ENCODE measurements around the gene NINL. TPM values are rescaled to one million over a fixed set of nuclear protein-coding genes. Genes with fewer than 3 reads are reported as not detected.

The NINL gene
- total RNA-seq, 1 experiment from 2014 or later = 13.6 TPM

DNA sequence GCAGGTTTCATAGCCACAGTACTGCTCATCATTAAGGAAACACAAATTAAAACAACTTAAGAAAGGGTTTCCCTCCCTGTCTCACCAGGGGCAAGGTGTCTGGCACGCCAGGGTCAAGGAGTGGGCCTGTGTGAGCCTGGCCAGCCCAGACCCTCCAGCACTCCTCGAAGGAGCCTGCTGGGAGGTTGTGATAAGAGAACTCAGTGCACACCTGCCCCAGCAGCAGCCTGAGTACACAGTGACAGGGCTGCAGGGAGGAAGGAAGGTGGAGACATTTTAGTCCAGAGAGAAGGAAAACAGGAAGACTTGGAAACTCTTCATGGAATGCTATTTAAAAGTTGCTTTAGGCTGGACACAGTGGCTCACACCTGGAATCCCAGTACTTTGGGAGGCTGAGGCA, 14.1 kb downstream of the NINL start:
- CTCF ChIA-PET = no interaction called here

DNA sequence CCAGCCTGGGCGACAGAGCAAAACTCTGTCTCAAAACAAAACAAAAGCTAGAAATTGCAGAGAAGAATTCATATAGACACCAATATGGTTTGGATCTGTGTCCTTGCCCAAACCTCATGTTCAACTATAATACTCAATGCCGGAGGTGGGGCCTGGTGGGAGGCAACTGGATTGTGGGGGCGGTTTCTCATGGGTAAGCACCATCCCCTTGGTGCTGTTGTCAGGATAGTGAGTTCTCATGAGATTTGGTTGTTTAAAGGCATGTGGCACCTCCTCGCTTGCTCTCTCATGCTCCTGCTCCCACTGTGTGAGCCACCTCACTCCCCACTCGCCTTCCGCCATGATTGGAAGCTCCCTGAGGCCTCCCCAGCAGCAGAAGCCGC, 15.2 kb downstream of the NINL start:
- Histone ChIP-seq H3K4me1 (peaks cover 9% of the 10 kb centered on the region; the same call in 1 of the 2 replicates), H3K9me3 (no peaks in the 10 kb centered on the region), H3K27me3 (replicated peaks; ENCODE audit: control insufficient read depth, insufficient read depth, low read length) (no peaks in the 10 kb centered on the region), H3K4me3 (ENCODE audit: low read depth, low read length) (no peak overlapping the region), H3K36me3 (ENCODE audit: control insufficient read depth, insufficient read depth, low read length) (no peaks in the 10 kb centered on the region; the same call in 1 of the 2 replicates)
- TF ChIP-seq, protein P1, sequence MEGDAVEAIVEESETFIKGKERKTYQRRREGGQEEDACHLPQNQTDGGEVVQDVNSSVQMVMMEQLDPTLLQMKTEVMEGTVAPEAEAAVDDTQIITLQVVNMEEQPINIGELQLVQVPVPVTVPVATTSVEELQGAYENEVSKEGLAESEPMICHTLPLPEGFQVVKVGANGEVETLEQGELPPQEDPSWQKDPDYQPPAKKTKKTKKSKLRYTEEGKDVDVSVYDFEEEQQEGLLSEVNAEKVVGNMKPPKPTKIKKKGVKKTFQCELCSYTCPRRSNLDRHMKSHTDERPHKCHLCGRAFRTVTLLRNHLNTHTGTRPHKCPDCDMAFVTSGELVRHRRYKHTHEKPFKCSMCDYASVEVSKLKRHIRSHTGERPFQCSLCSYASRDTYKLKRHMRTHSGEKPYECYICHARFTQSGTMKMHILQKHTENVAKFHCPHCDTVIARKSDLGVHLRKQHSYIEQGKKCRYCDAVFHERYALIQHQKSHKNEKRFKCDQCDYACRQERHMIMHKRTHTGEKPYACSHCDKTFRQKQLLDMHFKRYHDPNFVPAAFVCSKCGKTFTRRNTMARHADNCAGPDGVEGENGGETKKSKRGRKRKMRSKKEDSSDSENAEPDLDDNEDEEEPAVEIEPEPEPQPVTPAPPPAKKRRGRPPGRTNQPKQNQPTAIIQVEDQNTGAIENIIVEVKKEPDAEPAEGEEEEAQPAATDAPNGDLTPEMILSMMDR (IDR thresholded peaks at IDR 0.05; ENCODE audit: insufficient read depth in 1 of 2, low read depth in 1 of 2, low read length in 1 of 2, severe bottlenecking in 1 of 2, unreplicated experiment in 1 of 2) = no peak
- H3K4me1 Mint-ChIP-seq (ENCODE audit: low read depth, unreplicated experiment) = peaks cover 7% of the 10 kb centered on the region
- no peak for DNase-seq
- H3K27ac Mint-ChIP-seq (ENCODE audit: unreplicated experiment) = peak overlapping the region; percentile 42
- BruUV-seq (replicated peaks) = no TSS peak
- H3K36me3 Mint-ChIP-seq (ENCODE audit: insufficient read depth, unreplicated experiment) = peaks cover 6% of the 10 kb centered on the region
- no peaks in the 10 kb centered on the region for H3K9me3 Mint-ChIP-seq (ENCODE audit: unreplicated experiment)
- CTCF ChIA-PET = interaction anchor here (0.6 kb wide), 1 partner anchor 92 kb away, joined by 4 read pairs; no protein-coding TSS in a partner anchor
- no peaks in the 10 kb centered on the region for H3K27me3 Mint-ChIP-seq (ENCODE audit: insufficient read depth, unreplicated experiment)
- POLR2A ChIA-PET = interaction anchor here (0.7 kb wide), 1 partner anchor 163 kb away, joined by 3 read pairs; the partner anchor contains the start of gene GINS1
- H3K4me3 Mint-ChIP-seq (ENCODE audit: unreplicated experiment) = no peak overlapping the region
- intact Hi-C loops (cut with micrococcal nuclease; ENCODE audit: unreplicated experiment) = loop anchor here (2.0 to 10.0 kb wide), 3 partner anchors 19 to 275 kb away; no protein-coding TSS in a partner anchor

More for the DNA sequence above, 14.1 kb downstream of the NINL start:
- H3K36me3 ChIP-seq (ENCODE audit: control insufficient read depth, insufficient read depth, low read length) = no peaks in the 10 kb centered on the region; the same call in 1 of the 2 replicates
- BruUV-seq (replicated peaks) = no TSS peak
- Mint-ChIP-seq H3K27ac (ENCODE audit: unreplicated experiment) (no peak overlapping the region), H3K4me3 (ENCODE audit: unreplicated experiment) (no peak overlapping the region), H3K9me3 (ENCODE audit: unreplicated experiment) (no peaks in the 10 kb centered on the region), H3K4me1 (ENCODE audit: low read depth, unreplicated experiment) (peaks cover 7% of the 10 kb centered on the region), H3K36me3 (ENCODE audit: insufficient read depth, unreplicated experiment) (peaks cover 6% of the 10 kb centered on the region), H3K27me3 (ENCODE audit: insufficient read depth, unreplicated experiment) (no peaks in the 10 kb centered on the region)
- intact Hi-C loops (cut with micrococcal nuclease; ENCODE audit: unreplicated experiment) = loop anchor here (2.0 to 10.0 kb wide), 3 partner anchors 20 to 276 kb away; no protein-coding TSS in a partner anchor
- peaks cover 9% of the 10 kb centered on the region; the same call in 1 of the 2 replicates for H3K4me1 ChIP-seq
- no peak overlapping the region for H3K4me3 ChIP-seq (ENCODE audit: low read depth, low read length)
- POLR2A ChIA-PET = no interaction called here
- H3K27me3 ChIP-seq (replicated peaks; ENCODE audit: control insufficient read depth, insufficient read depth, low read length) = no peaks in the 10 kb centered on the region
- no peaks in the 10 kb centered on the region for H3K9me3 ChIP-seq
- TF ChIP-seq, protein P1 (IDR thresholded peaks at IDR 0.05; ENCODE audit: insufficient read depth in 1 of 2, low read depth in 1 of 2, low read length in 1 of 2, severe bottlenecking in 1 of 2, unreplicated experiment in 1 of 2) = no peak
- DNase-seq = peak in 1 of 2 experiments; percentile 32

DNA sequence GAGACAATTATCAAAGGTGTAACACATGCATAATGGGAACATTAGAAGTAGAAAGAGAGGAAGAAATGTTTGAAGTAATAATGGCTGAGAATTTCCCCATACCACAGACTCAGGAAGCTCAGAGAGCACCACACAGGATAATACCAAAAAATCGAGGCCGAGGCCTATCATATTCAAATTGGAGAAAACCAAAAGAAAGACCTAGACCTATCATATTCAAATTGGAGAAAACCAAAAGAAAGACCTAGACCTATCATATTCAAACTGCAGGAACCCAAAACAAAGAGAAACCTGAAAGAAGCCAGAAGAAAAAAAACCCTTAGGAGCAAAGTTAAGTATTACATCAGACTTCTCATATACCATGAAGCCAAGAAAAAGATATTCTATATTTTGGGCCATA, 18.0 kb downstream of the NINL start:
- Mint-ChIP-seq H3K4me3 (ENCODE audit: unreplicated experiment) (no peak overlapping the region), H3K36me3 (ENCODE audit: insufficient read depth, unreplicated experiment) (no peaks in the 10 kb centered on the region), H3K27me3 (ENCODE audit: insufficient read depth, unreplicated experiment) (no peaks in the 10 kb centered on the region), H3K4me1 (ENCODE audit: low read depth, unreplicated experiment) (peaks cover 7% of the 10 kb centered on the region), H3K9me3 (ENCODE audit: unreplicated experiment) (peaks cover 9% of the 10 kb centered on the region), H3K27ac (ENCODE audit: unreplicated experiment) (no peak overlapping the region)
- TF ChIP-seq, protein P1 (IDR thresholded peaks at IDR 0.05; ENCODE audit: insufficient read depth in 1 of 2, low read depth in 1 of 2, low read length in 1 of 2, severe bottlenecking in 1 of 2, unreplicated experiment in 1 of 2) = no peak
- ChIA-PET CTCF (interaction anchor here (0.6 kb wide), 1 partner anchor 636 kb away, joined by 3 read pairs; no protein-coding TSS in a partner anchor), POLR2A (no interaction called here)
- Histone ChIP-seq H3K4me3 (ENCODE audit: low read depth, low read length) (no peak overlapping the region), H3K9me3 (peaks cover 7% of the 10 kb centered on the region; the same call in 1 of the 2 replicates), H3K36me3 (ENCODE audit: control insufficient read depth, insufficient read depth, low read length) (no peaks in the 10 kb centered on the region; the same call in 1 of the 2 replicates), H3K4me1 (peaks cover 9% of the 10 kb centered on the region; the same call in 1 of the 2 replicates), H3K27me3 (replicated peaks; ENCODE audit: control insufficient read depth, insufficient read depth, low read length) (no peaks in the 10 kb centered on the region)
- intact Hi-C loops (cut with micrococcal nuclease; ENCODE audit: unreplicated experiment) = no loop called here
- no peak for DNase-seq
- no TSS peak for BruUV-seq (replicated peaks)
